HepG2 (cell line): ENCODE data around the gene LHPP. TPM values are rescaled to one million over a fixed set of nuclear protein-coding genes. Genes with fewer than 3 reads are reported as not detected.

ENCODE experiments used
- polyA plus RNA-seq, 8 experiments: library from polyadenylated mRNA; depleted of rRNA in 3 of 8; stranded (reverse) in 7 of 8; unstranded in 1 of 8; fragments of >200 nt; fragmentation: Illumina TruSeq in 4 of 8; extraction: Trizol in 4 of 8; gene quantifications; 2 replicates each; pipeline versions ENCODE4 v1.2.1 to v1.2.3, GENCODE V29; 2011 to 2016; ENCODE audit warnings: low read depth in 4 of 8, missing spikeins in 1 of 8, mixed read lengths in 1 of 8; ENCODE audit not compliant: insufficient read depth in 1 of 8
- total RNA-seq, 5 experiments: library from RNA; depleted of rRNA; stranded (reverse); fragments of >200 nt; fragmentation: Illumina TruSeq; extraction: Trizol; gene quantifications; 2 replicates each; pipeline ENCODE4 v1.2.3, GENCODE V29; 2016; ENCODE audit warnings: low read depth in 1 of 5
- TF ChIP-seq, protein P1 (sequence below): IDR thresholded peaks from 2 replicates; pipeline ENCODE4 v1.6.1; 2016; ENCODE audit warnings: low read depth, missing genetic modification reagents, missing compliant biosample characterization
- TF ChIP-seq, protein P2 (sequence below): sonication (generic); formaldehyde crosslinking; IDR thresholded peaks from 2 replicates; pipeline ENCODE4 v1.4.0; 2020; ENCODE audit warnings: missing genetic modification reagents, mild to moderate bottlenecking, borderline replicate concordance

LHPP gene
- total and polyA plus RNA-seq, 2 of the 13 experiments (the other 11 are each of a cell fraction or from before 2014, with no cell fraction given) = 5.2 to 13.1 TPM

DNA sequence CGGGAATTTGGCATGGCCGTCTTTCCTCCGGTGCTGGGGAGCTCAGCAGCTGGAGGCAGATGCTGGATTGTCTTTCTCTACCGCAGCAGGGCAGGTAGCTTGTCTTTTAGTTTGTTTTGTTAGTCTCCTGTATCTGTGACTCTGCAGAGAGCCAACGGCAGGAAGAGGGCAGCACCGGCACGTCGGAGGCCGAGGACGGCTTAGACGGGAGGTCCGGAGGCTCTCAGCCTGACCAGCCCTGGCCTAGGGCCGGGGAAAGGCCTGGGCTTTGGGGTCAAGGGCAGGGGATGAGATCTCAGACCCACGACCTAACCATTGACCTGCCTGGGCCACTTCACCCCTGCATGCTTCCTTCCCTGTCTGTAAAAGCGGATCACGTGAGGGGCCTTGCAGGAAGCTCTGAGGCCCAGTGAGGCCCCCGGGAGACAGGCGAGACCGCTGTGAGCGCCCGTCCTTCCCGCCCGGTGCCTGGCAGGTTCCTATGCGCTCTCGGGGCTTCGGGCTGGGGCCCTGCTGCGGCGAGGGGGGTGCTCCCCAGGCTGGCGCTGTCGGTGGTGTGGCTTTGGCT, 72.7 kb downstream of the LHPP start (continued):
- TF ChIP-seq, protein P1, sequence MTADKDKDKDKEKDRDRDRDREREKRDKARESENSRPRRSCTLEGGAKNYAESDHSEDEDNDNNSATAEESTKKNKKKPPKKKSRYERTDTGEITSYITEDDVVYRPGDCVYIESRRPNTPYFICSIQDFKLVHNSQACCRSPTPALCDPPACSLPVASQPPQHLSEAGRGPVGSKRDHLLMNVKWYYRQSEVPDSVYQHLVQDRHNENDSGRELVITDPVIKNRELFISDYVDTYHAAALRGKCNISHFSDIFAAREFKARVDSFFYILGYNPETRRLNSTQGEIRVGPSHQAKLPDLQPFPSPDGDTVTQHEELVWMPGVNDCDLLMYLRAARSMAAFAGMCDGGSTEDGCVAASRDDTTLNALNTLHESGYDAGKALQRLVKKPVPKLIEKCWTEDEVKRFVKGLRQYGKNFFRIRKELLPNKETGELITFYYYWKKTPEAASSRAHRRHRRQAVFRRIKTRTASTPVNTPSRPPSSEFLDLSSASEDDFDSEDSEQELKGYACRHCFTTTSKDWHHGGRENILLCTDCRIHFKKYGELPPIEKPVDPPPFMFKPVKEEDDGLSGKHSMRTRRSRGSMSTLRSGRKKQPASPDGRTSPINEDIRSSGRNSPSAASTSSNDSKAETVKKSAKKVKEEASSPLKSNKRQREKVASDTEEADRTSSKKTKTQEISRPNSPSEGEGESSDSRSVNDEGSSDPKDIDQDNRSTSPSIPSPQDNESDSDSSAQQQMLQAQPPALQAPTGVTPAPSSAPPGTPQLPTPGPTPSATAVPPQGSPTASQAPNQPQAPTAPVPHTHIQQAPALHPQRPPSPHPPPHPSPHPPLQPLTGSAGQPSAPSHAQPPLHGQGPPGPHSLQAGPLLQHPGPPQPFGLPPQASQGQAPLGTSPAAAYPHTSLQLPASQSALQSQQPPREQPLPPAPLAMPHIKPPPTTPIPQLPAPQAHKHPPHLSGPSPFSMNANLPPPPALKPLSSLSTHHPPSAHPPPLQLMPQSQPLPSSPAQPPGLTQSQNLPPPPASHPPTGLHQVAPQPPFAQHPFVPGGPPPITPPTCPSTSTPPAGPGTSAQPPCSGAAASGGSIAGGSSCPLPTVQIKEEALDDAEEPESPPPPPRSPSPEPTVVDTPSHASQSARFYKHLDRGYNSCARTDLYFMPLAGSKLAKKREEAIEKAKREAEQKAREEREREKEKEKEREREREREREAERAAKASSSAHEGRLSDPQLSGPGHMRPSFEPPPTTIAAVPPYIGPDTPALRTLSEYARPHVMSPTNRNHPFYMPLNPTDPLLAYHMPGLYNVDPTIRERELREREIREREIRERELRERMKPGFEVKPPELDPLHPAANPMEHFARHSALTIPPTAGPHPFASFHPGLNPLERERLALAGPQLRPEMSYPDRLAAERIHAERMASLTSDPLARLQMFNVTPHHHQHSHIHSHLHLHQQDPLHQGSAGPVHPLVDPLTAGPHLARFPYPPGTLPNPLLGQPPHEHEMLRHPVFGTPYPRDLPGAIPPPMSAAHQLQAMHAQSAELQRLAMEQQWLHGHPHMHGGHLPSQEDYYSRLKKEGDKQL = no peak
- TF ChIP-seq, protein P2, sequence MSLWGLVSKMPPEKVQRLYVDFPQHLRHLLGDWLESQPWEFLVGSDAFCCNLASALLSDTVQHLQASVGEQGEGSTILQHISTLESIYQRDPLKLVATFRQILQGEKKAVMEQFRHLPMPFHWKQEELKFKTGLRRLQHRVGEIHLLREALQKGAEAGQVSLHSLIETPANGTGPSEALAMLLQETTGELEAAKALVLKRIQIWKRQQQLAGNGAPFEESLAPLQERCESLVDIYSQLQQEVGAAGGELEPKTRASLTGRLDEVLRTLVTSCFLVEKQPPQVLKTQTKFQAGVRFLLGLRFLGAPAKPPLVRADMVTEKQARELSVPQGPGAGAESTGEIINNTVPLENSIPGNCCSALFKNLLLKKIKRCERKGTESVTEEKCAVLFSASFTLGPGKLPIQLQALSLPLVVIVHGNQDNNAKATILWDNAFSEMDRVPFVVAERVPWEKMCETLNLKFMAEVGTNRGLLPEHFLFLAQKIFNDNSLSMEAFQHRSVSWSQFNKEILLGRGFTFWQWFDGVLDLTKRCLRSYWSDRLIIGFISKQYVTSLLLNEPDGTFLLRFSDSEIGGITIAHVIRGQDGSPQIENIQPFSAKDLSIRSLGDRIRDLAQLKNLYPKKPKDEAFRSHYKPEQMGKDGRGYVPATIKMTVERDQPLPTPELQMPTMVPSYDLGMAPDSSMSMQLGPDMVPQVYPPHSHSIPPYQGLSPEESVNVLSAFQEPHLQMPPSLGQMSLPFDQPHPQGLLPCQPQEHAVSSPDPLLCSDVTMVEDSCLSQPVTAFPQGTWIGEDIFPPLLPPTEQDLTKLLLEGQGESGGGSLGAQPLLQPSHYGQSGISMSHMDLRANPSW (CRISPR knock-in tag) = no peak
- TF ChIP-seq, all 625 proteins: peak for 9
